Tracheal epithelial cell (primary cell): ENCODE data around the gene PPCS. TPM values are rescaled to one million over a fixed set of nuclear protein-coding genes. Genes with fewer than 3 reads are reported as not detected.

Experiments
- total RNA-seq: library from RNA; depleted of rRNA; stranded (reverse); fragments of >200 nt; gene quantifications from 2 replicates; pipeline ENCODE4 v1.2.1, GENCODE V29; 2014

The PPCS gene
- 85.5 and 117 TPM in 2 replicates for total RNA-seq

DNA sequence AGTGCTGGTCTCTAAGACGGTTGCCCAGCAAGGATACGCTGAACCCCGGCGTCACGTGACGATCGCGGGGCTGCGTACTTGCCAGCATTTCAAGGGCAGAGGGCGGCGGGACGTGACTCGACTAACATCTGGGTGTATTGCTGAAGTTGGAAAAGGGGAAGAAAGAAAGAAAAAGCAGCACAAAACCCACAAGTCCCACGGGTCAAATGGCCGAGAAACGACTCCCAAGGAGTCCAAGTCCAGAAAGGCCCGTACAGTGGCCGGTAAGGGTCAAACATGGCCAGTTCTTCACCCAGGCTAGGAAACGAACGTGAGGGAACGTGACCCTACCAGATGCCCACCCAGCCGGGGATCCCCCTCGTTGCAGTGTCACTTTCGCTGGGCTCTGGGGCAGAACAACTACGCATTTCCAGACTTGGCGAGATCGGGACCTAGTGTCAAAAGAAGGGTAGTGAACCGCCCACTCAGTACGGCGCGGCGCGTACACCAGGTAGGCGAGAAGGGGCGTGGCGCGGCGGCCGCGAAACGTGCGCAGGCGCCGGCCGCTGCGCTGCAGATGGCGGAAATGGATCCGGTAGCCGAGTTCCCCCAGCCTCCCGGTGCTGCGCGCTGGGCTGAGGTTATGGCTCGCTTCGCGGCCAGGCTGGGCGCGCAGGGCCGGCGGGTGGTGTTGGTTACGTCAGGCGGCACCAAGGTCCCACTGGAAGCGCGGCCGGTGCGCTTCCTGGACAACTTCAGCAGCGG, at the start of gene PPCS, which contains the start of gene ZMYND12:
TSS of gene PPCS (plus strand) at position 534 of the 744 bp plus-strand sequence. CDS start at position 557, 23 bp downstream.
TSS of gene ZMYND12 (minus strand) at position 13 of the 744 bp plus-strand sequence. CDS start 25 bp downstream, outside the sequence.

DNA sequence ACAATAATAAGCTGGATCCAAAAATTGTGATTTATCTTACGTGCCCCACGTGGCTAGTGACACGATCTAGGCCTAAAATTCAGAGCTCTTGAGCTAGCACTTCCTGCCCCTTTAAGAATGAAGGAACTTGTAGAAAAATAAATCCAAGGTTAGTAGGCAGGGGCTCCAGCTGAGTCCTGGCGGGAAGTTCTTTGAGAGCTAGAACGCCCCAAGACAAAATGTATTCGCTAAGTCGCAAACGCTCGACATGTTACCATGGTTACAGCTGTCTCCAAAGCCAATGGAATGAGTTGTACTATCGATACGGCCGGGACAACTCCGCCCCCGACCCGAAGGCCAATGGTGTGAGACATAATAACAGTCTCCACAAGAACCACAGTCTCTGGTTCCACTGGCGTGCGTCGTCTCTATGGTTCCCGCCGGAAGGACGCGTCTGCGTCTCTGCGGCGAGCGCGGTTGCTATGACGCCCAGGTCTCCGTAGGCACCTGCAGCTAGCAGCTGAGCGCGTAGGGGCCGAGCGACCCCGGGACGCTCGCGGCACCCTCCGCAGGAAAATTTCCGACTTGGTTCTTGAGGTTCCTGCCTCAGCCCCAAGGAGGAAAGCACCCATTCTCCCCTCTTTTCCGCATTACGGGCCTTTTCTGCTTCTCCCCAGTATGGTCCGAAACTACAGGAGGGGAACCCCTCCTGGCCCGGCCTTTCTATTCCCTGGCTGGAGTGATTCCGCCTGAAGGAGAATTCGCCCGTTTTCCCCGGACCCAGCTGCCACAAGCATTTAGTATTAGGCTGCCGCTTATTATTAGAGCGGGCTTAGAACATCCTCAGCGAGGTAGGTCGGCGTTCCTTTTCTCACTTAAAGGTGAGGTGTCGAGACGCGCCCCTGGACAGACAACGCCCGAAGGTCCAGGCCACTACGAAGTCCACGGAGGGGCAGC, 6.8 kb downstream of the PPCS start, which contains the start of gene CCDC30:
TSS of gene CCDC30 (plus strand) at position 459 of the 936 bp plus-strand sequence. CDS start 17,266 bp downstream, outside the sequence.

Other genes starting within 250 kb of the PPCS start
- 16.6 and 22.4 TPM in 2 replicates for gene FOXJ3, start 121.3 kb upstream of the PPCS start, total RNA-seq
- gene RIMKLA, start 75.8 kb upstream of the PPCS start, total RNA-seq = under 0.01 TPM in 1 of 2 replicates, not detected in the other
- gene ZMYND12, start 521 bp upstream of the PPCS start, total RNA-seq = 1.4 and 3.6 TPM in 2 replicates
- gene CCDC30, start 6.7 kb downstream of the PPCS start, total RNA-seq = 0.48 and 2.6 TPM in 2 replicates
- gene PPIH, start 201.9 kb downstream of the PPCS start, total RNA-seq = 22.2 and 28.4 TPM in 2 replicates
- 571 and 607 TPM in 2 replicates for gene YBX1, start 225.9 kb downstream of the PPCS start, total RNA-seq